ENCODE results near the gene ENPEP. TPM values are rescaled to one million over a fixed set of nuclear protein-coding genes. Genes with fewer than 3 reads are reported as not detected.

ENPEP gene
- total and polyA plus RNA-seq, 9 of the 15 experiments (the other 6 are each of a cell fraction or from before 2014, with no cell fraction given): 0.01 TPM; not detected in 7

GRCh38 chr4:110587666-110588285 is 111.8 kb downstream of the ENPEP start:
- no peak overlapping the region; a peak in 1 of 4 replicates for H3K9ac ChIP-seq (ENCODE audit: insufficient read depth in 1 of 2, low read depth in 2 of 2, low read length in 2 of 2)
- intact Hi-C loops (cut with micrococcal nuclease) (no loop called here), in situ Hi-C loops (cut with MboI) (no loop called here)
- peak in 1 of 2 experiments; percentile 11 for TF ChIP-seq E2F6 (IDR thresholded peaks at IDR 0.05; ENCODE audit: borderline replicate concordance in 1 of 2, extremely low read depth in 1 of 2, insufficient read depth in 1 of 2, insufficient read length in 1 of 2, low read depth in 1 of 2, low read length in 1 of 2, poor library complexity in 1 of 2, severe bottlenecking in 1 of 2)
- TF ChIP-seq TSC22D4 (tag; IDR thresholded peaks at IDR 0.05): no peak
- H3K4me1 ChIP-seq (replicated peaks in 1 of 2; ENCODE audit: control insufficient read depth in 2 of 2, insufficient read depth in 2 of 2, low read length in 2 of 2): peaks cover 0 to 6% of the 10 kb centered on the region in 2 experiments; a peak in 2 of 5 replicates
- no peaks in the 10 kb centered on the region for H3K36me3 ChIP-seq (ENCODE audit: control insufficient read depth, insufficient read depth, low read length)
- no peak overlapping the region for H3K4me2 ChIP-seq (ENCODE audit: insufficient read depth, low read length)
- no peak overlapping the region for H3K4me3 ChIP-seq
- peaks cover 2 to 10% of the 10 kb centered on the region in 2 experiments; a peak in 2 of 5 replicates for H3K27me3 ChIP-seq (ENCODE audit: control insufficient read depth in 2 of 2, insufficient read depth in 2 of 2, low read length in 2 of 2)
- POLR2A ChIA-PET: no interaction called here
- no peaks in the 10 kb centered on the region for H4K20me1 ChIP-seq (replicated peaks; ENCODE audit: control insufficient read depth, insufficient read depth, low read length)
- H3K9me1 ChIP-seq (ENCODE audit: control insufficient read depth, insufficient read depth, low read length): no peaks in the 10 kb centered on the region
- no peak overlapping the region for H2AFZ ChIP-seq (ENCODE audit: low read depth, low read length)
- FAIRE-seq (no peak), DNase-seq (ENCODE audit: extremely low read depth in 1 of 4, low spot score in 3 of 4) (no peak), ATAC-seq (no peak; the same call in 2 of the 3 replicates)
- no TSS peak for BruUV-seq (replicated peaks)
- no peaks in the 10 kb centered on the region for H3K79me2 ChIP-seq (ENCODE audit: control insufficient read depth, insufficient read depth, low read length)
- under 1% methylated on average over 31 of the region's 36 CpGs for WGBS (ENCODE audit: insufficient coverage, low coverage, missing lambda C conversion rate)
- no peaks in the 10 kb centered on the region for H3K9me3 ChIP-seq (replicated peaks; ENCODE audit: control insufficient read depth, insufficient read depth, low read depth, low read length)
- CTCF ChIA-PET (ENCODE audit: low intra/inter-chr PET ratio): no interaction called here
- no peak overlapping the region for H3K27ac ChIP-seq (ENCODE audit: extremely low read depth, low read depth, low read length)

- intact Hi-C loops (cut with micrococcal nuclease): no loop called here
- in situ Hi-C loops (cut with MboI): no loop called here
- H3K9me3 ChIP-seq (replicated peaks; ENCODE audit: control insufficient read depth, insufficient read depth, low read depth, low read length): no peaks in the 10 kb centered on the region
Measured at GRCh38 chr4:110589297-110589696, 113.3 kb downstream of the ENPEP start.

More at GRCh38 chr4:110589297-110589696, 113.3 kb downstream of the ENPEP start:
- DNase-seq (ENCODE audit: extremely low read depth in 1 of 4, low spot score in 3 of 4) (no peak), FAIRE-seq (no peak), ATAC-seq (no peak)
- ChIA-PET CTCF (ENCODE audit: low intra/inter-chr PET ratio) (no interaction called here), POLR2A (no interaction called here)
- no peak overlapping the region for H2AFZ ChIP-seq (ENCODE audit: low read depth, low read length)
- no peaks in the 10 kb centered on the region for H3K36me3 ChIP-seq (ENCODE audit: control insufficient read depth, insufficient read depth, low read length)
- BruUV-seq (replicated peaks): no TSS peak
- H3K9ac ChIP-seq (ENCODE audit: insufficient read depth in 1 of 2, low read depth in 2 of 2, low read length in 2 of 2): no peak overlapping the region
- no peaks in the 10 kb centered on the region for H3K79me2 ChIP-seq (ENCODE audit: control insufficient read depth, insufficient read depth, low read length)
- peaks cover 0 to 6% of the 10 kb centered on the region in 2 experiments; a peak in 2 of 5 replicates for H3K4me1 ChIP-seq (replicated peaks in 1 of 2; ENCODE audit: control insufficient read depth in 2 of 2, insufficient read depth in 2 of 2, low read length in 2 of 2)
- H3K9me1 ChIP-seq (ENCODE audit: control insufficient read depth, insufficient read depth, low read length): no peaks in the 10 kb centered on the region
- no peak overlapping the region for H3K27ac ChIP-seq (ENCODE audit: extremely low read depth, low read depth, low read length)
- H3K27me3 ChIP-seq (ENCODE audit: control insufficient read depth in 2 of 2, insufficient read depth in 2 of 2, low read length in 2 of 2): peaks cover 2 to 10% of the 10 kb centered on the region in 2 experiments; a peak in 2 of 5 replicates
- TF ChIP-seq ZNF668 (CRISPR knock-in tag; IDR thresholded peaks at IDR 0.05) (no peak), ZNF197 (CRISPR knock-in tag; IDR thresholded peaks at IDR 0.05; ENCODE audit: low read depth) (no peak), CBFA2T2 (conservative IDR thresholded peaks at IDR 0.05) (no peak), CTCF (IDR thresholded peaks at IDR 0.05 in 2 of 3, conservative IDR thresholded peaks at IDR 0.05 in 1 of 3; ENCODE audit: insufficient read depth in 2 of 3, low read depth in 1 of 3, low read length in 3 of 3) (peak in 1 of 3 experiments; percentile 15; a peak in 1 of 6 replicates), CXXC5 (CRISPR knock-in tag; IDR thresholded peaks at IDR 0.05) (no peak)
- H3K4me2 ChIP-seq (ENCODE audit: insufficient read depth, low read length): no peak overlapping the region
- no peaks in the 10 kb centered on the region for H4K20me1 ChIP-seq (replicated peaks; ENCODE audit: control insufficient read depth, insufficient read depth, low read length)
- no peak overlapping the region for H3K4me3 ChIP-seq

All from K562 (cell line).